C4-2B (cell line): ENCODE measurements around the gene PHYKPL.

ENCODE experiments used
- H3K27ac ChIP-seq: fragments of 450-650 bp; 2 replicates; pipeline ENCODE4 v1.5.1; 2017
- ZFX ChIP-seq: fragments of 450-650 bp; IDR thresholded peaks from 2 replicates; pipeline ENCODE4 v1.6.1; 2017
- TF ChIP-seq, protein P1 (sequence below): fragments of 450-650 bp; conservative IDR thresholded peaks from 2 replicates; pipeline ENCODE4 v1.5.1; 2017; ENCODE audit warnings: mild to moderate bottlenecking

The PHYKPL gene

DNA sequence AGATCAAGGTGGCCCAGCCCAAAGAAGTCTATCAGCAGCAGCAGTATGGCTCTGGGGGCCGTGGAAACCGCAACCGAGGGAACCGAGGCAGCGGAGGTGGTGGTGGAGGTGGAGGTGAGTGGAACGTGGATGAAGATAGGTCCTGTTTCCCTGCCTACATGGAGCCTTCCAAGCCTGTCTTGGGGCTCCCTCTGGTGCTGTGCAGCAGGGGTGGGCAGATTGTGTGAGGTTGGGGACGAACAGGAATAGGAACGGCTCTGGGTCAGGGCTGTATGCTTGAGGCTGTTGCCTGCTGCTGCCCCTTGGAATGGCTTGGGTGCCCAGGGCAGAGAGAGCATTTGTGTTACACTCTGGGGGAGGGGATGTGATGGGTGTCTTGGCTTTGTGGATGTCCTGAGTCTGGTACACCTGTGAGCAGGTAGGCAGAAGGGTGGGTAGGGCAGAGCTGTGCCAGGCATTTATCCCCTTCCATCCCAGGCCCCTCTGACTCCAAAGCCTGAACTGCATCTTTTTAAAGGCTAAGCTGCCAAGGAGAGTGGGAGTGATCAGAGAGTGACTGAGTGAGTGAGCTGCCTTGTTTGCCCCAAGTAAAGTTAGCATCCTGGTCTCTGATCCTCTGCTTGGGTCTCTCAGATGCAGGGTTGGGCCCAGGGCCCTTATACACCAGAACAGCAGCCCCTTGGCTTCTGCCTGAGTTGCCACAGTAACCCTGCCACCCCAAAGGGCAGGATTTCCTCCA, 23.1 kb downstream of the PHYKPL start:
- H3K27ac ChIP-seq: 0 out of 2 replicates have a peak overlapping the region, but pooled peaks have one; percentile 1
- TF ChIP-seq ZFX: no peak
- TF ChIP-seq, protein P1, sequence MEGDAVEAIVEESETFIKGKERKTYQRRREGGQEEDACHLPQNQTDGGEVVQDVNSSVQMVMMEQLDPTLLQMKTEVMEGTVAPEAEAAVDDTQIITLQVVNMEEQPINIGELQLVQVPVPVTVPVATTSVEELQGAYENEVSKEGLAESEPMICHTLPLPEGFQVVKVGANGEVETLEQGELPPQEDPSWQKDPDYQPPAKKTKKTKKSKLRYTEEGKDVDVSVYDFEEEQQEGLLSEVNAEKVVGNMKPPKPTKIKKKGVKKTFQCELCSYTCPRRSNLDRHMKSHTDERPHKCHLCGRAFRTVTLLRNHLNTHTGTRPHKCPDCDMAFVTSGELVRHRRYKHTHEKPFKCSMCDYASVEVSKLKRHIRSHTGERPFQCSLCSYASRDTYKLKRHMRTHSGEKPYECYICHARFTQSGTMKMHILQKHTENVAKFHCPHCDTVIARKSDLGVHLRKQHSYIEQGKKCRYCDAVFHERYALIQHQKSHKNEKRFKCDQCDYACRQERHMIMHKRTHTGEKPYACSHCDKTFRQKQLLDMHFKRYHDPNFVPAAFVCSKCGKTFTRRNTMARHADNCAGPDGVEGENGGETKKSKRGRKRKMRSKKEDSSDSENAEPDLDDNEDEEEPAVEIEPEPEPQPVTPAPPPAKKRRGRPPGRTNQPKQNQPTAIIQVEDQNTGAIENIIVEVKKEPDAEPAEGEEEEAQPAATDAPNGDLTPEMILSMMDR: no peak

DNA sequence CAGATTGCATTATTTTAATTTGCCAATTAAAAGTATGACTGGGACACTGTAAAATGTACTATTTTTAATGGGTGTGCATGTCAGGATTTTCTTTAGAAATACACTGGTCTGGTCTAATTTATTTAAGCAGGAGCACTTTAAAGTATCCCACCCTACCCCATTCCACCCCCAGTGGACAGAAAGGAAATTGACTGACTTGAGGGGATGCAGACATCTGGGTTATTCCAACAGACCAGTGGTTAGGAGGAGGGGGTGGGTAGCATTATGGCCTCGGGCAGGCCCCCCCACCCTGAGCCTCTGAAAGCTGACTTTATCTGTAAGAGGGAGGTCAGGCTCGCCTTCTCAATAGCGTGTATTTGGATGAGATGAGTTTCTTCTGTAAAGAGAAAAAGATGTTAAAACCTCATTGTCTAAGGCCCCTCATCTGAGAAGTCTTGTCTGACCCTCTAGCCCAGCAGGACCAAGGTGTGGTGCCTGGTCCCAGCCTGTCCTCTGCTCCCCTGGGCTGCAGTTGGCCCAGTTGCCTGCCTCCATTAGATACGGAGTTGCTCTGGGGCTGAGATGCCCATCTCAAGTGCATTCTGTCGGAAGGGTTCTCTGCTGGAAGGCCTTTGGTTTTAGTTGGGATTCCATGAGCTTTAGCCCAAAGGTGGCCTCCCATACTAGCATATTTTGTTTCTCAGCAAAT, 23.9 kb downstream of the PHYKPL start:
- no peak for TF ChIP-seq ZFX
- TF ChIP-seq, protein P1: no peak; the same call in 1 of the 2 replicates
- H3K27ac ChIP-seq: no peak overlapping the region

DNA sequence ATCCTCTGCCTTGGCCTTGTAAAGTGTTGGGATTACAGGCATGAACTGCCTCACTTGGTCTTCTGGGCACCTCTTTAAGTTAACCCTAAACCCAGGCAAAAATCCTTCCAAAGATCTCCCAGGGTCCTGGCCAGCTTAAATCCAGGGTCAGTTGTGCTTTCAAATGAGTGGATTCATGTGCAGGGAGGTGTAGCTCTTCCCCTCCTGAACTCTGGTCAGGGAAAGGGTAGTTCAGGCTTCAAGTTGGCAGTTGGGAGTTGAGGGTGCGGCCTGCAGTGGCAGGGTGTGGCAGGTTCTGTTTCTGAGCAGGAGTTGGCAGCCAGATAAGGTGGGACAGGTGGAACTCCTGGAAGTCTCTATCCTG, 24.7 kb downstream of the PHYKPL start:
- no peak for TF ChIP-seq ZFX
- TF ChIP-seq, protein P1: no peak

DNA sequence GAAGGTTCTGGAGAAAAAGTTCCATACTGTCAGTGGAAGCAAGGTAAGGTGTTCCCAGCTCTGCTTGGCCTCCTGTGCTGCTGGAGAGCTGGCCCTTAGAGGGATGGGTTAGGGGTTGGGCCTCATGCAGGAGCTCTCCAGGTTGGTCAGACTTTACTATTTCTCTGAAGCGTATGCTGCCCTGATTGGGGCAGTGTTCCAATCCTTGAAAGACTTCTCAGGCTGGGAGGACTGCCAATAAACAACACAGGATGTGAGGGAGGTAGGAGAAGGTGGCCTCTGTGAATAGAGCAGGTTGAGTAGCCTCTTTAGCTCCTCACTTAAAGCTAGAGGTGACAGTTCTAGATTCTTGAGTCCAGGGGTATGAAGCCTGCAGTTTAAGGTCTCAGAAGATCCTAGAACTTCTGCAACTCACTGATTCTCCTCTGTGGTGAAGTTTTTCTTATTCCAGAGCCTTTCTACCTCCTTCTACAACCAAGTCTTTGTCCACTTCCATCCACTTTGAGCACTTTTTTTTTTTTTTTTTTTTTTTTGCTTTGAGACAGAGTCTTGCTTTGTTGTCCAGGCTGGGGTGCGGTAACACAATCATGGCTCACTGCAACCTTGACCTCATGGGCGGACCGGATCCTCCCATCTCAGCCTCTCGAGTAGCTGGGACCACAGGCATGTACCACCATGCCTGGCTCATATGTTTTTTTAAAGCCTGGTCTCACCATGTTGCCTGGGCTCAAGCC, 25.3 kb downstream of the PHYKPL start:
- H3K27ac ChIP-seq: peak overlapping the region; percentile 98
- TF ChIP-seq ZFX: no peak
- TF ChIP-seq, protein P1: no peak

More for the DNA sequence above, 24.7 kb downstream of the PHYKPL start:
- 0 out of 2 replicates have a peak overlapping the region, but pooled peaks have one; percentile 1 for H3K27ac ChIP-seq

DNA sequence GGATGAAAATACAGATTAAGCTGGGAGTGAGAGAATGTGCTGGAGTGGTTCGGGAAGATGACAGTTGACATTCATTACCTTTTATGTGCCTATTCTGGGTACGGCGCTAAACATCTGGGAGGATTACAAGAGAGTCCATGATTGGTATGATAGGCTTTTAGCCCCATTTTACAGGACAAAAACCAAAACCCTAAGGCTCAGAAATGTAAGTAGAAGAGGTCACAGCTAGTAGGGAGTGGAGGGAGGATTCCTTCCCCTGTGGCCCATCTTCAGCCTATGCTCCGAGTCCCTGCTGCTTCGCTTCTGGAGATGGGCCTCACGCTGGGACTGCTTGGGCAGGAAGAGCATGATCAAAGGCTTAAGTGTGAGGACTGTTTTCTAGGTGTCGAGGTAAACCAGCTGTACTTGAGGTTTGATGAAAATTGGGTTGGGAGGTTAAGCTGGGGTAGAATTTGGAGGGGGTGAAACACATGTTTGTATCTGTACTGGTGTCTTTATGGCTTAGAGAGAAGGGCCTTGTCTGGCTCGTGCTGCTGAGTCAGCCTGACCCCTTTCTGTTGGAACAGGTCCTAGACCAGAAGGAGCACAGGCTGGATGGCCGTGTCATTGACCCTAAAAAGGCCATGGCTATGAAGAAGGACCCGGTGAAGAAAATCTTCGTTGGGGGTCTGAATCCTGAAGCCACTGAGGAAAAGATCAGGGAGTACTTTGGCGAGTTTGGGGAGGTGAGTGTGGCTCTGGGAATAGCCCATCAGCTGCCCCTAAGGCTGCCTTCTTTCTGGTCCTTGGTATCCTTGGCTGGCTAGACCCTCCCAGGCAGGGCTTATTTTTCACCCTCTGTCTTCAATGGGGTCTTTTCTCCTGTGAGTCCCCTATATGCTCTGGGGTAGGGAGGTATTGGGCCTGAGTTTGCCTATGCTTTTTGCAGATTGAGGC, 26.2 kb downstream of the PHYKPL start:
- no peak for TF ChIP-seq ZFX
- peak overlapping the region; percentile 98 for H3K27ac ChIP-seq

DNA sequence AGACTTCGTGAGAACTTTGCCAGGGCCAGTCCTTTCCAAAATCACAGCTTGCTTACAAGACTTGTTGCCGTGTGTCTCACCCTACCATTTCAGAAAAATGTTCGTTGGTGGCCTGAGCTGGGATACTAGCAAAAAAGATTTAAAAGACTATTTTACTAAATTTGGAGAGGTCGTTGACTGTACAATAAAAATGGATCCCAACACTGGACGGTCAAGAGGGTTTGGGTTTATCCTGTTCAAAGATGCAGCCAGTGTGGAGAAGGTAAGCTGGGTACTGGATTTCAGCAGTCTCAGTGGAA, 26.9 kb downstream of the PHYKPL start:
- no peak for TF ChIP-seq ZFX
- TF ChIP-seq, protein P1: no peak
- peak overlapping the region; percentile 98 for H3K27ac ChIP-seq
